HUES6 (cell line): ENCODE results near the gene PSMB9.
A peak's percentile ranks its signal among the peaks of the same experiment; 100 is the strongest.

ENCODE experiments used
- H3K27ac ChIP-seq: 2 replicates; pipeline ENCODE4 v1.7.0; 2013; ENCODE audit warnings: low read depth, mild to moderate bottlenecking, low read length, inconsistent platforms
- H3K27me3 ChIP-seq: 2 replicates; pipeline ENCODE4 v1.6.1; 2013; ENCODE audit warnings: low read length; ENCODE audit not compliant: control insufficient read depth, insufficient read depth
- H3K36me3 ChIP-seq: 2 replicates; pipeline ENCODE4 v1.6.1; 2013; ENCODE audit warnings: low read length; ENCODE audit not compliant: control insufficient read depth, insufficient read depth
- H3K4me1 ChIP-seq: 2 replicates; pipeline ENCODE4 v1.6.1; 2013; ENCODE audit warnings: low read length; ENCODE audit not compliant: control insufficient read depth, insufficient read depth
- H3K4me3 ChIP-seq: 2 replicates; pipeline ENCODE4 v1.5.1; 2013; ENCODE audit warnings: low read depth, low read length
- H3K9ac ChIP-seq: one replicate; pipeline ENCODE4 v1.6.1; 2013; ENCODE audit warnings: mild to moderate bottlenecking, low read length
- H3K9me3 ChIP-seq: 2 replicates; pipeline ENCODE4 v1.6.1; 2013; ENCODE audit warnings: low read depth, low read length; ENCODE audit not compliant: control insufficient read depth, insufficient read depth

PSMB9 gene

GRCh38 chr6:32827025-32827424 lies 27.0 kb upstream of the PSMB9 start:
- Histone ChIP-seq H3K27me3 (no peaks in the 10 kb centered on the region), H3K36me3 (peaks cover 3% of the 10 kb centered on the region; the same call in 1 of the 2 replicates), H3K4me1 (no peaks in the 10 kb centered on the region), H3K4me3 (no peak overlapping the region), H3K27ac (no peak overlapping the region), H3K9ac (no peak overlapping the region), H3K9me3 (no peaks in the 10 kb centered on the region)

GRCh38 chr6:32829495-32829894 lies 24.5 kb upstream of the PSMB9 start:
- Histone ChIP-seq H3K4me1 (no peaks in the 10 kb centered on the region), H3K36me3 (peaks cover 3% of the 10 kb centered on the region; the same call in 1 of the 2 replicates), H3K27me3 (no peaks in the 10 kb centered on the region), H3K27ac (no peak overlapping the region), H3K4me3 (no peak overlapping the region), H3K9ac (no peak overlapping the region), H3K9me3 (no peaks in the 10 kb centered on the region)

- Histone ChIP-seq H3K36me3 (peaks cover 3% of the 10 kb centered on the region; the same call in 1 of the 2 replicates), H3K27me3 (peaks cover under 1% of the 10 kb centered on the region; the same call in 1 of the 2 replicates), H3K4me1 (no peaks in the 10 kb centered on the region), H3K9me3 (no peaks in the 10 kb centered on the region), H3K27ac (no peak overlapping the region), H3K4me3 (no peak overlapping the region), H3K9ac (no peak overlapping the region)
These were observed 24.0 kb upstream of the PSMB9 start for GRCh38 chr6:32830017-32830416.

- no peaks in the 10 kb centered on the region for H3K4me1 ChIP-seq
- no peak overlapping the region for H3K9ac ChIP-seq
- H3K9me3 ChIP-seq = no peaks in the 10 kb centered on the region
- peaks cover 7% of the 10 kb centered on the region; the same call in 1 of the 2 replicates for H3K27me3 ChIP-seq
- H3K27ac ChIP-seq = no peak overlapping the region
- no peak overlapping the region for H3K4me3 ChIP-seq
- peaks cover 3% of the 10 kb centered on the region; the same call in 1 of the 2 replicates for H3K36me3 ChIP-seq
These were observed 23.1 kb upstream of the PSMB9 start for GRCh38 chr6:32830936-32831335.

- Histone ChIP-seq H3K9ac (no peak overlapping the region), H3K4me3 (no peak overlapping the region), H3K27me3 (peaks cover 15% of the 10 kb centered on the region; the same call in 1 of the 2 replicates), H3K36me3 (peaks cover 3% of the 10 kb centered on the region; the same call in 1 of the 2 replicates), H3K4me1 (peaks cover 2% of the 10 kb centered on the region), H3K27ac (no peak overlapping the region), H3K9me3 (no peaks in the 10 kb centered on the region)
These were observed 21.5 kb upstream of the PSMB9 start for GRCh38 chr6:32832535-32832934.

GRCh38 chr6:32833664-32834063 lies 20.3 kb upstream of the PSMB9 start:
- no peak overlapping the region for H3K9ac ChIP-seq
- H3K4me1 ChIP-seq = peaks cover 6% of the 10 kb centered on the region
- peaks cover 3% of the 10 kb centered on the region; the same call in 1 of the 2 replicates for H3K36me3 ChIP-seq
- H3K27me3 ChIP-seq = peaks cover 17% of the 10 kb centered on the region; the same call in 1 of the 2 replicates
- H3K27ac ChIP-seq = no peak overlapping the region
- H3K9me3 ChIP-seq = no peaks in the 10 kb centered on the region
- no peak overlapping the region for H3K4me3 ChIP-seq

- Histone ChIP-seq H3K27ac (no peak overlapping the region), H3K4me1 (peaks cover 6% of the 10 kb centered on the region), H3K36me3 (no peaks in the 10 kb centered on the region; the same call in 1 of the 2 replicates), H3K9ac (no peak overlapping the region), H3K4me3 (no peak overlapping the region), H3K9me3 (no peaks in the 10 kb centered on the region), H3K27me3 (peaks cover 20% of the 10 kb centered on the region; the same call in 1 of the 2 replicates)
These were observed 18.7 kb upstream of the PSMB9 start for GRCh38 chr6:32835167-32835893.

- Histone ChIP-seq H3K9ac (no peak overlapping the region), H3K9me3 (no peaks in the 10 kb centered on the region), H3K27me3 (peaks cover 31% of the 10 kb centered on the region; the same call in 1 of the 2 replicates), H3K27ac (no peak overlapping the region), H3K4me1 (peaks cover 6% of the 10 kb centered on the region), H3K4me3 (no peak overlapping the region), H3K36me3 (no peaks in the 10 kb centered on the region; the same call in 1 of the 2 replicates)
These were observed 17.1 kb upstream of the PSMB9 start for GRCh38 chr6:32836873-32837272.

GRCh38 chr6:32837651-32838113 lies 16.3 kb upstream of the PSMB9 start:
- peaks cover 39% of the 10 kb centered on the region for H3K27me3 ChIP-seq
- H3K9me3 ChIP-seq = no peaks in the 10 kb centered on the region
- H3K4me3 ChIP-seq = peak overlapping the region; percentile 87
- H3K9ac ChIP-seq = no peak overlapping the region
- H3K27ac ChIP-seq = no peak overlapping the region
- H3K36me3 ChIP-seq = no peaks in the 10 kb centered on the region; the same call in 1 of the 2 replicates
- peaks cover 6% of the 10 kb centered on the region for H3K4me1 ChIP-seq

GRCh38 chr6:32838114-32838958 lies 15.7 kb upstream of the PSMB9 start, which contains the start of gene TAP2:
TAP2 (minus strand) TSS chr6:32838739; CDS start chr6:32838233, 506 bp downstream.
- Histone ChIP-seq H3K27ac (no peak within 1 kb of the TSS), H3K36me3 (no peaks in the 10 kb centered on the region; the same call in 1 of the 2 replicates), H3K4me1 (peaks cover 9% of the 10 kb centered on the region), H3K9ac (peak within 1 kb of the TSS; percentile 65), H3K27me3 (peaks cover 46% of the 10 kb centered on the region), H3K9me3 (no peaks in the 10 kb centered on the region), H3K4me3 (peak within 1 kb of the TSS; percentile 87)
